H1 (cell line): Measurements from ENCODE around the gene DESI1. TPM values are rescaled to one million over a fixed set of nuclear protein-coding genes. Genes with fewer than 3 reads are reported as not detected.

Source experiments
- CTCF ChIA-PET: fragments of 300-600 bp; sonication (Branson Sonifier 250); formaldehyde crosslinking; loops from one replicate; lab custom pipeline; 2021; ENCODE audit not compliant: partially characterized antibody; lab: Charles Lee
- POLR2A ChIA-PET: fragments of 300-600 bp; sonication (Branson Sonifier 250); formaldehyde crosslinking; loops from one replicate; lab custom pipeline; 2021; ENCODE audit warnings: inconsistent platforms; ENCODE audit not compliant: partially characterized antibody; lab: Charles Lee
- DNase-seq, 2 experiments: peaks; one replicate each; pipeline versions ENCODE4 v3.0.0 to v3.0.0-alpha.2; 2010 to 2022; ENCODE audit warnings: low spot score in 2 of 2, low read depth in 1 of 2, mixed read lengths in 1 of 2
- FAIRE-seq: peaks from 2 replicates; lab custom pipeline; 2011; peaks lifted over from hg19 to GRCh38; lab: Jason Lieb, UNC
- H2AFZ ChIP-seq: 2 replicates; pipeline ENCODE4 v1.8.1; 2012; ENCODE audit warnings: low read length, inconsistent platforms
- H2AK5ac ChIP-seq: 2 replicates; pipeline ENCODE4 v1.6.1; 2013; ENCODE audit warnings: low read depth, low read length
- H2BK120ac ChIP-seq: replicated peaks from 2 replicates; pipeline ENCODE3; 2013; ENCODE audit warnings: low read depth, low read length, inconsistent platforms
- H2BK12ac ChIP-seq: 2 replicates; pipeline ENCODE4 v1.6.1; 2013; ENCODE audit warnings: low read depth, low read length
- H2BK15ac ChIP-seq: 2 replicates; pipeline ENCODE4 v1.6.1; 2013; ENCODE audit warnings: low read length
- H2BK20ac ChIP-seq: 2 replicates; pipeline ENCODE4 v1.6.1; 2013; ENCODE audit warnings: low read length
- H2BK5ac ChIP-seq: 2 replicates; pipeline ENCODE4 v1.6.1; 2013; ENCODE audit warnings: low read depth, low read length
- H3K14ac ChIP-seq: 2 replicates; pipeline ENCODE4 v1.6.1; 2013; ENCODE audit warnings: inconsistent platforms; ENCODE audit not compliant: insufficient read length
- H3K18ac ChIP-seq: 2 replicates; pipeline ENCODE4 v1.6.1; 2013; ENCODE audit warnings: low read length; ENCODE audit errors: extremely low read depth
- H3K23ac ChIP-seq: 2 replicates; pipeline ENCODE4 v1.6.1; 2013; ENCODE audit warnings: inconsistent platforms; ENCODE audit not compliant: insufficient read length
- H3K23me2 ChIP-seq: 2 replicates; pipeline ENCODE4 v1.6.1; 2013; ENCODE audit warnings: low read depth, low read length
- H3K27ac ChIP-seq: 2 replicates; pipeline ENCODE4 v1.6.1; 2011; ENCODE audit warnings: low read depth, low read length, inconsistent platforms
- H3K27me3 ChIP-seq, 4 experiments: replicated peaks in 1 of 4; 1 replicate in 1 of 4; 2 replicates in 3 of 4; pipeline versions ENCODE4 v1.6.1 to v1.8.1; 2011 to 2013; ENCODE audit warnings: low read length in 3 of 4, mild to moderate bottlenecking in 3 of 4, inconsistent platforms in 2 of 4, mixed read lengths in 2 of 4, moderate library complexity in 1 of 4; ENCODE audit not compliant: control insufficient read depth in 3 of 4, insufficient read depth in 3 of 4; ENCODE audit errors: extremely low read depth in 1 of 4
- H3K36me3 ChIP-seq, 4 experiments: 2 replicates each; pipeline versions ENCODE4 v1.6.1 to v1.8.1; 2011 to 2013; ENCODE audit warnings: mild to moderate bottlenecking in 4 of 4, low read length in 3 of 4, moderate library complexity in 2 of 4, control low read depth in 1 of 4, inconsistent platforms in 1 of 4; ENCODE audit not compliant: insufficient read depth in 4 of 4, control insufficient read depth in 2 of 4
- H3K4ac ChIP-seq: replicated peaks from 2 replicates; pipeline ENCODE3; 2013; ENCODE audit warnings: low read length, low read depth, mixed read lengths, inconsistent platforms; ENCODE audit not compliant: insufficient read length
- H3K4me1 ChIP-seq, 4 experiments: replicated peaks in 1 of 4; 1 replicate in 1 of 4; 2 replicates in 3 of 4; pipeline versions ENCODE4 v1.6.1 to v1.8.1; 2011 to 2013; ENCODE audit warnings: low read length in 3 of 4, inconsistent platforms in 2 of 4, mixed read lengths in 1 of 4; ENCODE audit not compliant: insufficient read depth in 4 of 4, control insufficient read depth in 3 of 4
- H3K4me2 ChIP-seq, 2 experiments: 2 replicates each; pipeline versions ENCODE4 v1.6.1 to v1.8.1; 2011 to 2013; ENCODE audit warnings: low read depth in 2 of 2, low read length in 2 of 2, control low read depth in 1 of 2, inconsistent platforms in 1 of 2, mild to moderate bottlenecking in 1 of 2; ENCODE audit not compliant: insufficient read depth in 1 of 2
- H3K4me3 ChIP-seq, 4 experiments: fragments of 200-600, 300-600 bp in 1 of 4; sonication (generic), shearing (Covaris generic), sonication (Bioruptor Twin) in 1 of 4; 2 replicates each; pipeline versions ENCODE4 v1.5.1 to v1.8.1; 2011 to 2016; ENCODE audit warnings: low read length in 4 of 4, low read depth in 3 of 4, control low read depth in 2 of 4, inconsistent platforms in 2 of 4, mild to moderate bottlenecking in 2 of 4, mixed read lengths in 1 of 4, moderate library complexity in 1 of 4; ENCODE audit not compliant: insufficient read depth in 2 of 4; ENCODE audit errors: extremely low read depth in 1 of 4
- H3K56ac ChIP-seq: replicated peaks from 2 replicates; pipeline ENCODE3; 2013; ENCODE audit warnings: low read depth, mild to moderate bottlenecking, mixed read lengths, low read length, inconsistent platforms; ENCODE audit not compliant: insufficient read length
- H3K79me1 ChIP-seq: 2 replicates; pipeline ENCODE4 v1.6.1; 2013; ENCODE audit warnings: low read depth, low read length, control low read depth
- H3K79me2 ChIP-seq, 2 experiments: 2 replicates each; pipeline versions ENCODE4 v1.6.1 to v1.8.1; 2012 to 2013; ENCODE audit warnings: low read length in 2 of 2, mild to moderate bottlenecking in 2 of 2, inconsistent platforms in 1 of 2; ENCODE audit not compliant: insufficient read depth in 2 of 2, control insufficient read depth in 1 of 2
- H3K9ac ChIP-seq, 4 experiments: replicated peaks in 1 of 4; 1 replicate in 1 of 4; 2 replicates in 3 of 4; pipeline versions ENCODE4 v1.6.1 to v1.8.1; 2011 to 2013; ENCODE audit warnings: low read depth in 3 of 4, low read length in 3 of 4, control low read depth in 2 of 4, mild to moderate bottlenecking in 2 of 4, moderate library complexity in 2 of 4, inconsistent platforms in 1 of 4; ENCODE audit errors: extremely low read depth in 1 of 4
- H3K9me3 ChIP-seq, 2 experiments: 2 replicates each; pipeline versions ENCODE4 v1.6.1 to v1.8.1; 2012 to 2013; ENCODE audit warnings: mild to moderate bottlenecking in 2 of 2, moderate library complexity in 2 of 2, control low read depth in 1 of 2, inconsistent platforms in 1 of 2, low read depth in 1 of 2, low read length in 1 of 2, mixed read lengths in 1 of 2; ENCODE audit not compliant: insufficient read depth in 2 of 2
- H4K20me1 ChIP-seq, 2 experiments: replicated peaks in 1 of 2; 2 replicates each; pipeline versions ENCODE3 to v1.8.1; 2011 to 2013; ENCODE audit warnings: inconsistent platforms in 2 of 2, low read length in 2 of 2, mild to moderate bottlenecking in 1 of 2; ENCODE audit not compliant: insufficient read depth in 2 of 2, control insufficient read depth in 1 of 2
- H4K5ac ChIP-seq: 2 replicates; pipeline ENCODE4 v1.6.1; 2013; ENCODE audit warnings: low read length, low read depth, mixed read lengths, inconsistent platforms; ENCODE audit not compliant: insufficient read length
- H4K8ac ChIP-seq: 2 replicates; pipeline ENCODE4 v1.8.0; 2013; ENCODE audit warnings: mild to moderate bottlenecking, moderate library complexity, low read length, inconsistent platforms; ENCODE audit not compliant: insufficient read depth; ENCODE audit errors: extremely low read depth
- H4K91ac ChIP-seq: replicated peaks from 2 replicates; pipeline ENCODE3; 2013; ENCODE audit warnings: low read length, mixed read lengths, inconsistent platforms; ENCODE audit not compliant: insufficient read length
- CBX5 ChIP-seq: fragments of 300-800, 300-1000 bp; sonication (generic); IDR thresholded peaks from 2 replicates; pipeline ENCODE4 v1.7.1; 2016; ENCODE audit warnings: antibody characterized with exemption, low read length, low read depth
- CEBPB ChIP-seq: IDR thresholded peaks from 2 replicates; pipeline ENCODE4 v1.6.1; 2012; ENCODE audit warnings: low read depth, low read length
- EZH2 ChIP-seq: fragments of 200-600 bp; sonication (generic); IDR thresholded peaks from 2 replicates; pipeline ENCODE4 v1.7.1; 2012; ENCODE audit warnings: low read depth, mild to moderate bottlenecking, moderate library complexity, low read length, inconsistent platforms; ENCODE audit not compliant: severe bottlenecking
- KDM1A ChIP-seq: fragments of 200-600, 300-600 bp; sonication (generic); IDR thresholded peaks from 2 replicates; pipeline ENCODE4 v1.7.1; 2016; ENCODE audit warnings: mild to moderate bottlenecking, low read length, borderline replicate concordance
- RXRA ChIP-seq: IDR thresholded peaks from 2 replicates; pipeline ENCODE4 v1.6.1; 2011; ENCODE audit warnings: low read depth, mild to moderate bottlenecking, low read length, moderate library complexity; ENCODE audit not compliant: insufficient read depth
- SRF ChIP-seq: IDR thresholded peaks from 2 replicates; pipeline ENCODE4 v1.6.1; 2011; ENCODE audit warnings: mild to moderate bottlenecking, low read depth, low read length, moderate library complexity
- ZNF274 ChIP-seq: IDR thresholded peaks from 2 replicates; pipeline ENCODE4 v1.7.0; 2012; ENCODE audit warnings: low read length, borderline replicate concordance; ENCODE audit errors: extremely low read depth
- WGBS, 2 experiments: shearing (Covaris generic) in 1 of 2; methylation state at CpG; one replicate each; pipeline versions ENCODE4 v1.1.6 to v1.1.7; 2013 to 2015; ENCODE audit warnings: low lambda C conversion rate in 2 of 2, mixed read lengths in 2 of 2, inconsistent platforms in 1 of 2, low coverage in 1 of 2, missing lambda C conversion rate in 1 of 2; ENCODE audit not compliant: insufficient replicate concordance in 2 of 2, insufficient coverage in 1 of 2, insufficient read length in 1 of 2; ENCODE audit errors: extremely low coverage in 1 of 2, missing lambda C conversion rate in 1 of 2; 5-methylcytosine and 5-hydroxymethylcytosine counted together
- polyA plus RNA-seq, 7 experiments: library from polyadenylated mRNA; depleted of rRNA in 3 of 7; stranded (reverse) in 5 of 7; unstranded in 2 of 7; fragments of >200 nt in 5 of 7; fragments of 200-250 nt in 2 of 7; gene quantifications; 1 replicate in 5 of 7; 2 replicates in 1 of 7; 4 replicates in 1 of 7; pipeline versions ENCODE4 v1.2.1 to v1.2.3, GENCODE V29; 2011 to 2013; ENCODE audit warnings: missing spikeins in 2 of 7, mixed read lengths in 2 of 7
- total RNA-seq: library from RNA; stranded (reverse); fragmentation: NEBNext Ultra II Directional; extraction: Animal tissue kit (Norgen Biotek cat#: 25700); gene quantifications from 2 replicates; pipeline ENCODE4 v1.2.1, GENCODE V29; 2021
- TF ChIP-seq, protein P1 (sequence below): IDR thresholded peaks from 2 replicates; pipeline ENCODE4 v1.6.1; 2012; ENCODE audit warnings: inconsistent platforms

The DESI1 gene
- total and polyA plus RNA-seq, 2 of the 8 experiments (the other 6 are each of a cell fraction or from before 2014, with no cell fraction given): 27.6 to 34.3 TPM

GRCh38 chr22:41661713-41662112, 40.9 kb upstream of the DESI1 start:
- H3K4me2 ChIP-seq: no peak overlapping the region
- no peaks in the 10 kb centered on the region for H3K27me3 ChIP-seq
- H3K36me3 ChIP-seq: peaks cover 39 to 84% (median 56%) of the 10 kb centered on the region in 4 experiments
- H4K5ac ChIP-seq: no peak overlapping the region
- H3K18ac ChIP-seq: no peak overlapping the region
- H3K9me3 ChIP-seq: no peaks in the 10 kb centered on the region
- H4K20me1 ChIP-seq: peaks cover 2 to 3% of the 10 kb centered on the region in 2 experiments
- H3K4me1 ChIP-seq: no peaks in the 10 kb centered on the region
- no peak overlapping the region for H3K14ac ChIP-seq
- no peak overlapping the region for H3K27ac ChIP-seq
- DNase-seq (no peak), FAIRE-seq (no peak)
- H3K4ac ChIP-seq: no peak overlapping the region
- CTCF ChIA-PET: no interaction called here
- no peak overlapping the region for H4K91ac ChIP-seq
- H2AK5ac ChIP-seq: no peak overlapping the region
- H3K79me2 ChIP-seq: no peaks in the 10 kb centered on the region
- no peaks in the 10 kb centered on the region; the same call in 1 of the 2 replicates for H3K79me1 ChIP-seq
- WGBS, 2 experiments: 84% methylated on average over 2 of the region's 2 CpGs; no CpG with 5 or more reads in 1 of the 2 experiments
- H4K8ac ChIP-seq: no peak overlapping the region
- POLR2A ChIA-PET: interaction anchor here (0.6 to 16.5 kb wide), 3 partner anchors 20 to 396 kb away, joined by 3 to 129 read pairs (median 4); no protein-coding TSS in a partner anchor
- no peak overlapping the region for H3K56ac ChIP-seq
- no peak overlapping the region for H3K4me3 ChIP-seq
- no peak overlapping the region for H3K9ac ChIP-seq
- H3K23me2 ChIP-seq: no peaks in the 10 kb centered on the region
- no peak overlapping the region for H2BK120ac ChIP-seq
- H2BK15ac ChIP-seq: no peak overlapping the region
- no peak overlapping the region for H2BK12ac ChIP-seq
- H2BK20ac ChIP-seq: no peak overlapping the region
- no peak overlapping the region for H2AFZ ChIP-seq
- H3K23ac ChIP-seq: no peak overlapping the region
- H2BK5ac ChIP-seq: no peak overlapping the region
- TF ChIP-seq CBX5 (no peak), ZNF274 (no peak), KDM1A (no peak), EZH2 (no peak), SRF (no peak), RXRA (no peak), CEBPB (no peak)
- TF ChIP-seq, protein P1, sequence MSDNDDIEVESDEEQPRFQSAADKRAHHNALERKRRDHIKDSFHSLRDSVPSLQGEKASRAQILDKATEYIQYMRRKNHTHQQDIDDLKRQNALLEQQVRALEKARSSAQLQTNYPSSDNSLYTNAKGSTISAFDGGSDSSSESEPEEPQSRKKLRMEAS: no peak
